Left forelimb (tissue), 1 donor: ENCODE measurements around the gene KRT27.

ENCODE experiments used
- DNase-seq: peaks from one replicate; pipeline ENCODE4 v3.0.0-alpha.2; 2018; ENCODE audit warnings: low spot score

KRT27 gene

DNA sequence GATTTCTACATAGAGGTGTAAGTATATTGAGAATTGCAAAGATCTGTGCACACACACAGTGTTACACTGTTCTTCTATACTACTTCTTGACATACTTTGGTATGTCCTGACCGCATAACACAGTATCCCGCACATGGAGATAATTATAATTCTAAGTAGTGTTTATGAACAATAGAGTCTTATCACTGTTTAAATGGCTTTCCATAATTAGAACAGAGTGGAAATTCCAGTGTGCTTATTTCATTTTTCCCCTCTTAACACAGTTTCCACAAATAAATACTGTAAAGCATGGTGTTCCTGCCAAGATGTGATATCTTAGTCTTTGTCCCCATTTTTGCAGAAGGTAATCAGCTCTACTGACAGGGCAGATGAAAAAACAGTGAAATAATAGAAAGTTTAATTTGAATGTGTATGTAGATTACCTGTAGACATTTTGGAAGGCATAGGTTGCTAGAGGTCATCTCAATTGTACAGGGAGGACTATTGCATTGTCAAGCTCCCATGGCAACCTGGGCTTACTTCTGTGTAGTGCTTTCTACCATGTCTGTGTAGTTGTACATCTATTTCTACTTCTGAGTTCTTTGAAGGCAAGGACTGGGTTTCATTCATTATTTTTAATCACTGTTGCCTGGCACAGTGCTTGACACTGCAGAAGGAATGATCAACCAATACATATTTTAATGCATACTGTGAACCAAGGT is 27.5 kb upstream of the KRT27 start:
- no peak for DNase-seq

DNA sequence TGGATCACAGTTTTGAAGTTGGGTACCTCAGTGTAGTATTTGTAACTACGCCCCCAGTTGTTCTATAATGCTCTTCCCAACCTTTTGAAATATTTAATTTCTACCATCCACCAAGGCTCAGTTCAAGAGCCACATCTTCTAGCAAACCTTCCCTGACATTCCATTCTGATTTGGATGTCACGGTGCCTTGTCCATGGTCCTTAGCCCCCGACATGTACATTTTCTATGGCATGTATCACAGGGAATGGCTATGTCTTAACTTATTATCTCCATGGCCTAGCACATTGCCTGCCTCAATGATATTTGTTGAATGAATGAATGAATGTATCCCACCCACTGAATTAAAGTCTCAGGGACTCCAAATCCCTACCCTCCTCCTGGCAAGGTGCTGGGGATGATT is 23.8 kb upstream of the KRT27 start:
- DNase-seq = no peak

DNA sequence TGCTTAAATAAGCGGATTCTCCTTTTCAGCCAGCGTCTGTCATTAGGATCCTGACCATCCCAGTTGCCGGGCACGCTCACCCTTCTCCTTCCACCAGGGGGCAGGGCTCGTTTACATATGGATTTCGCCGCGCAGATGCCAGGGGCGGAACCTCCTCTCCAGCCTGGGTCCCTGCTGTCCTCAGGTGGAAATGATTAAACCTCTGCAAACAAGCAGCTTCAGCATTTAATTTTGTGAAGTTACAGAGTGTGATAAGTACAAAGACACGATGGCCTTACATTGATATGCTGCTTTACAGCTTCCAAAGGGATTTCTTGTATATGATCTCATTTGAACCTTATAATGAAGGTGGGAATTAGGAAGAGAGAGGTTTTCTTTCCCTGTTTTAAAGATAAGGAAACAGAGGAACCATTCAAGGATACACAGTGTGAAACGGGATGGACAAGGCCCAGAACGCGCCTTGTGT is 21.3 kb upstream of the KRT27 start:
- peak; percentile 79 for DNase-seq

DNA sequence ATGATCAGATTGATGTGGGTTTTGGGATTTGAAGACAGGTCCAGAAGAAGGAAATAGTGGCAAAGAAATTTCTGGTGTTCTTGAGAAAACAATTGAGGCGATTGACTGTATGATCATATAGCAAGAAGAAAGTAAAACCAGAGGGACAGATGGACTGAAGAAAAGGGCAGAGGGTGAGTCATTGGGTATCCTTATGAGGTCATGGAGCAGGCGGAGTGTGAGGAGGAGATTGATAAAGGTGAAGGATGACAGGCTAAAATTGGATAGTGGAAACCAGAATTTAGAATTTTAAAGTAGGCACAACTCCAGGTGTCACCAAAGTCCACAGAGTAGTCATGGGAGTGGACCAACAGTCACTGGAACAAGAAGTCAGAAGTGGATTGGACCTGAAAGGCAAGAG is 18.8 kb upstream of the KRT27 start:
- DNase-seq = no peak

DNA sequence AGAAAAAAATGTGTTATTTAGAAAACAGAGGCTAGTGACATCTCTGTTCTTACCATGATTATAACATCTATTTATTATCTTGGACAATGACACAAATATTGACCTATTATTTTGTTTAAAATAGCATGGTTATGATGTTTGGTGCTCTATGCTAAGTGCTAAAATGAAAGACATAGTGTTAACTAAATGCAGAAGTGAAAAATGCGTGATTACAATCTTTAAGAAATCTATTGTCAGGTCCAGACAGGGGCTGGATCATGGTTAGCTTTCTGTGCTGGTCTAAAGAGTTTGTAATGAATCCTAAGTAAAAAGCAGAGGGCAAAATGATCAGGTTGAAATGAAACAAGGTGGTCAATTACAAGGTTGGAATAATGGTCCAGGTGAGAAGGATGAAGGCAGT is 18.0 kb upstream of the KRT27 start:
- DNase-seq = no peak

DNA sequence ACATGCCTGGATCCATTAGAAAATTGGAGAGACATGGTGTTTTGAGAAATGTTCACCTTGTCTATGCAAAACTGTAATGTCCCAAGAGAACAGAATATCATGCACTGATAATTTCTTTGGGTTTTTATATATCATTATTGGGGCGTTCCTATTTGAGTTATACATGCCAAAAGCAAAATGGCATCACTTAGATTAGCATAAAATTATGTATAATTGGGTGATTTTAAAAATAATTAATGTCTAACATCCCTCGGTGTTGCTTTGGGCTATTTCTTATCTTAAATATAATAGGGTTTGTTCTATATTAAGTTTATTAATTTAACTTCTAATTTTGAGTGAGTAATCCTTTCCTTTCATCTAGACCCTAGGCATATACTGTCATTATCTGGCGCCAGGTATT is 17.5 kb upstream of the KRT27 start, which contains the start of gene KRT28:
Gene KRT28 (minus strand): TSS at position 101 of the 400 bp plus-strand sequence. CDS start 66 bp downstream, at position 35.
- no peak for DNase-seq

DNA sequence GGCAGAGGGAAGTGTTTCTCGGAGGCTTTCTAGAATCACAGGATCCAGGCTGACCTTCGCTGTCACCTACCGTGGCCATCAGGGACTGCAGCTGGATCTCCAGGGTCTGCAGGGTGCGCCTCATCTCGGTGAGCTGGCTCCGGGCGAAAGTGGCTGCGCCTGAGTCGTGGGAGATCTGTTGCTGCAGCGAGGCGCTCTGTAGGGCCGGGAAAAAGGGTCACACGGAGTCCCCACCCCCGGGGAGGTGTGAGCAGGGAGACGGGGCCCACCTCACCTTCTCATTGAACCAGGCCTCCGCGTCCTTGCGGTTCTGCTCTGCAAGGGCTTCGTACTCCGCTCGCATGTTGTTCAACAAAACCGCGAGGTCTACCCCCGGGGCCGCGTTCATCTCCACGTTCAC is 14.5 kb upstream of the KRT27 start:
- no peak for DNase-seq

DNA sequence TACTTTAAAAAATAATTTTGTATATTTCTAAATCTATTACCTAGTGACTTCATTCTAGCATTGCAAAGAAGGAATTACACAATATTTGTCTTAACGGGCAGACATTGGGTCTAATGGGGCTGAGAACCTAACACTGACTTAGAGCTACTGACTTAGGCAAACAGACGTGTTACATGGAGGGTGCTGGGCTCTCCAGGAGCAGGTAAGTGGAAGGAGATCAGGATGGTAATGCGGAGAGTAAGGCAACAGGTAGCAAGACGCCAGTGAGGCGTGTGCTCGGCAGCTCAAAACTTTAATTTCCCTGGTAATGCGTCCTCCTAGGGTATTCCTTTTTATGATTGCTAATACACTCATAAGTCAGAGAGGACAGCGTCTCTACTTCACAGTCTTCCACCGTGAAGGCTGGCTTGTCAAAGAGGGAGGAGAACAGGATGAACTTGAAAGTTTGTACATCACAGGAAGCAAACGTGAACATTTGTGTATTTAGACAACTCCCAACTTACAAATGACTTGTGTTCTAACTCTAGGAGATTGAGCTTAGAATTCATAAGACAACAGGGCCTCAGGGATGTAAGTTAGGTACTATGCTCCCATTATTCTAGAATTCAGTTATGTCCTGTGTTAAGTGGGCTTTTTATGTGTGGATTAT is 12.8 kb upstream of the KRT27 start:
- no peak for DNase-seq

DNA sequence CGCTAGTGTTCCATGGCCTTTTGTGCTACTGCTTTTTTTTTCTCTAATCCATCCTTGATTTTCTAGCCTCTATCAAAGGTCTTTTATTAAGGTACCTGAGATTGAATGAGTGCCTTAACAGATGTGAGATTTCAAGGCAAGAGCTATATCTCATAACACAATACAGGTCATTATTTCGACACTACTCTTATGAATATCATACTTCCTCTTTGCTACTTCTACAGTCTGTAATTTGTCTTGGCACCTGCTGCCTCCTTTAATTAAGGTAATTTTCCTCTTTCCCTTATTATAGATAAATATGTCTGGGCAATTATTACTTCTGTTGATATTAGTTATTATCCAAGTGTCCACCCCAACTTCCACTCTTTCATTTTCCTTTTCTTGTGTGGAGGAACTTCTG is 12.1 kb upstream of the KRT27 start:
- DNase-seq = no peak

DNA sequence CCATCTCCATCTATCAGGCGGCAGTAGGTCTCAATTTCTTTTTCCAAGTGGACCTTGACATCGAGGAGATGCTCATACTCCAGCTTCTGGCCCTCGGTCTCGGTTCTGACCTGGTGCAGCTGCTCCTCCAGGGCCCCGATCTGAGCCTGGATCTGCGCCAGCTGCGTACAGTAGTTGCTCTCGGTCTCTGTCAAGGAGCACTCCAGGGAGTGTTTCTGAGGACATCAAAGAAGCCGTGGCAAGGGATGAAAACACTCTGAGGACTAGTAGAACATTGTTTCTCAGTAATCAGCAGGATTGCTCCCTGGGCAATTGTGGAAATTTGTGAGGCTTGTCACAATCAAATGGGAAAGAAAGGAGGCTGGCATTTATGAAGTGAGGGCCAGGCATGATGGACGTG is 11.5 kb upstream of the KRT27 start:
- no peak for DNase-seq

DNA sequence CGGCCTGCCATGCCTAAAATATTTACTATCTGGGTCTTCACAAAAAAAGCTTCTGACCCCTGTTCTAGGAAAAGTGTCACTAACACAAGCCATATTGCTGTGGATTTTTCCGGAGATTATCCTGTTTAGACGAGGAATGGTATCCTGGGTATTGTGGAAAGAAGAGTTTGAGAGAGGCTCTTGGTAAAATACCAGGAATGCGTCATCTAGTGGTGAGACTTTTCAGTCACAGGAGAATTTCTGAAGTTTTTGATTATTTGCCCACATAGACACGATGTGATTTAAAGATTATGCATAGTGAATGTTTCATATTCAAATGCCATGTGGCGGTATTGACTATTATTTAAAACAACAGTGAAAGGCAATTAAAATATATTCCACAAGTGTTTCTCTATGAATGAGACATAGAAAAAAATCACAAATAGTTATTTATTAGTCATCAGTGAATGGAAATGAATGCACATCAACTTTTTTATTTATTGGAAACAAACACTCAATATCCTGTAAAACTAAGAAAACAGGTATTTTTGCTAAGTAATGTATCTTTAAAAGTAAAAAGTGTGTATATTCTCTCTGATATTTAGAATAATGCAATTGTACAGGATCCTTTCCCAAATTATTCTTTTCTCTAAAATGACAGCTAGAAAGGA is 9.6 kb upstream of the KRT27 start:
- no peak for DNase-seq

DNA sequence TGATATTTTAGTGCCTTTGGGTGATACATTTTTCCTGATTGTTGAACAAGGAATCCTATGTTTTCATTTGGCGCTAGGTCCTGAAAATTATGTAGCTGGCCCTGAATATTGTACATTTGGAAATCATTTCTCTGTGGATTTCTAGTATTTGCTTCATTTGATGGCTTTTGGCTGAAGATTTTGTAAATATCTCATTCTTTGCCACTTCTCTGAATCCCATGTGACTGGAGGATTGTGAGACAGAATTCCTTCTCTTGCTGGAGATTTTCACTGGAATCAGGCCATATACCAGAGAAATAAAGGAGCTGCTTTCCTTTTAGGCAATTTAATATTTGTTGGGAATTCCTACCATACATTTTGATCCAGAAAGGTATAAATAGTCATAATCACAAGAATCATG is 8.8 kb upstream of the KRT27 start:
- DNase-seq = no peak

DNA sequence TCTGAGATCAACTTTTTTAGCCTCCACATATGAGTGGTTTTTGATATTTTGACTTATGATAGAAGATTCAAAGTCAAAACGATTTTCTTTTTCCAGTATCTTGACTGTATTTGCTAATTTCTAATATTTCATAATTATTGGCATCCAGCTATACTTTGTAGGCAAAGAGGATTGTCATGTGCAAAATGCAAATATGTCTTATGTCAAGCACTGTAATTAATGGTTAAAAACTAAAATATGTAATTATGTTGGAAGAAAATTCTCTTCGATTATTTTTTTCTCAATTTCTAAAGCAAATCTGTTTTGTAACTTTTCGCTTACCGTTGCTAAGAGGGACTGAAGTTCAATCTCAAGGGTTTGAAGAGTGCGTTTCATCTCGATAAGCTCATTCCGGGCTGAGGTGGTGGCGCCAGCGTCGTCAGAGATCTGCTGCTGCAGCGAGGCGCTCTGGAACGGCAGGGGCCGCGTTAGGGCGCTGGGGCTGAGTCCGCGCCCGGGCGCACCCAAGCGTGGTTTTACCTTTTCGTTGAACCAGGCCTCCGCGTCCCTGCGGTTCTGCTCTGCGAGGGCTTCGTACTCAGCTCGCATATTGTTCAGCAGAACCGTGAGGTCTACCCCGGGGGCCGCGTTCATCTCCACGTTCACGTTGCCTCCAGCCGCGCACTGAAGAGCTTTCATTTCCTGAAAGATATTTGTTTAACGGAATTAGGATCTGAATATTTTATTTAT is 3.0 kb downstream of the KRT27 start:
- DNase-seq = no peak

DNA sequence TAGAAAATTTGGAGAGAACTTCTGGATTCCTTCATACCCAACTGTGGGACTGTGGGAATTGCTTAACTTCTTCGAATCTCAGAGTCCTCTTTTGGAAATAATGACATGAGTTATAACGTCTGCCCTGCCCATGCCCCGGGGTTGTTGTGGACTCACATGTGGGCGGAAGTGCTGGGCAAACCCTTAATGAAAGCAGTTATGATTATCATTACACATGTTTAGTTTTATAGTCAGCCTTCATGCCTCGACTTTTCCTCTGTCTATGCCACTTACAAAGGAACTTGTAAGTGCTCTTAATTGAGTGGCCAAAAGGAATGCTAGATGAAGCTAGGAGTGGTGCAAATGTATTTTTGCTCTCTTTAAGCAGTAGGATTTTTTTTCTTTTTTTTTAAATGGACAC is 3.9 kb downstream of the KRT27 start:
- no peak for DNase-seq

DNA sequence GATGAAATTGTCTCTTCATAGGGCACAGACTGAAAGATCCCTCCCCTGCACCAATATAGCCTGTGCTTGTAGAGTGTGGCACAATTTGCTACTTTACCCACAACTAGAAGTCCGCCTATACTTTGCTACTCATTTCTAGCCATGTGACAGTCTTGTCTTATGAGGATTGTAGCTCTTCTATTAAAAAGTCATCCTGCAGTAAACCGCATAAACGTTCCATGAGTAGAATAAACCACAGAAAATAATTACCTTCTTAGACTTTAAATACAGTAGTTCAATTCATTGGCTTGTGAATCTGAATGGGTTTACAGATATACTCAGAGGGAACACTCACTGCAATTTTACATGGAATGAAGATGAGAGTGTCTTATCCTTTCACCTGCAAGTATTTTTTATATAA is 4.4 kb downstream of the KRT27 start:
- DNase-seq = no peak

DNA sequence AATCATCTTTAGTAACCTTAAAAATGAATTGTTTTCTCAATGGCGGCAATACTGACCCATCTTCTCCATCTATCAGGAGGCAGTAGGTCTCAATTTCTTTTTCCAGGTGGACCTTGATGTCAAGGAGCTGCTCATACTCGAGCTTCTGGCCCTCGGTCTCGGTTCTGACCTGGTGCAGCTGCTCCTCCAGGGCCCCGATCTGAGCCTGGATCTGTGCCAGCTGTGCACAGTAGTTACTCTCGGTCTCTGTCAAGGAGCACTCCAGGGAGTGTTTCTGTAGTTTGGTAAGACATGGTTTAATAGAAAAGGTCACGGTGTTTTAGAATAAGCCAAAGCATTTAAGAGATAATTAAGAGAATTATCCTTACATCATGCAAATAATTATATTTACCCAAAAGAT is 4.9 kb downstream of the KRT27 start:
- DNase-seq = no peak

DNA sequence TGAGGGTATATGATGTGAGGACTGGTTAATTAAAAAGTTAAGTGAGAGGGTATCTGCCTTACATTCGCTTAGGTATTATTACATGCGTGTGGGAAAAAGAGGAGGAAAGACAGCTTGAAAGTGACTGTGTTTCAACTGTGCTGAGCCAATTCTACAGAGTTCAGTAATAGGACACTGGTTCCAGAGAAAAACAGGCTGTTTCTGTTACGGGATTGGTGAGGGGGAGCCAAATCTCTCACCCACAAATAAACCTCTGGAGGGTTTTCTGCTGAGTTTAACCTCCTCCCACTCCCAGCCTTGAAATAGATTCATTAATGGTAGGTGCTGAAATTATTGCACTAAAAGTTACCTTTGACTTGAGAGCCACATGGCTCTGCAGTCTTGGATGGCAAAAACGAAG is 6.4 kb downstream of the KRT27 start:
- DNase-seq = no peak

DNA sequence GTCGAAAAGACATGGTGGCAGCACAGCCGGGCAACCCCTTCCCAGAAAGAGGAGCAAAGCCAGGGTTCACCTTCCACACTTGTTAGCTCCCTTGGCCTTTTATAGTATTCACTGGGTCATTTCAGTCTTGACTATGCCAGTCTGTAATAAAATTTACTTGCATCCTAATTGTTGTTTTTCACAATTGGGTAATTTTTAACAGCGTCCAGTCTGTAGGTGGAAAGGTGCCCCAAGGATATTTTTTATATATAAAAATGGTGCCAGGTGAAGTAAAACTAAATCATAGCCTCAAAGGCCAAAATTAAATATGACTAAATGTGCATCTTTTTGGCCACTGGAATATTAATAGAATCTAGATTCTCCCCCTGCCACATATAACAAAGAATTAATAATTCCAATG is 10.2 kb downstream of the KRT27 start, which contains the start of gene KRT26:
Gene KRT26 (minus strand): TSS at position 101 of the 400 bp plus-strand sequence. CDS start 88 bp downstream, at position 13.
- no peak for DNase-seq

DNA sequence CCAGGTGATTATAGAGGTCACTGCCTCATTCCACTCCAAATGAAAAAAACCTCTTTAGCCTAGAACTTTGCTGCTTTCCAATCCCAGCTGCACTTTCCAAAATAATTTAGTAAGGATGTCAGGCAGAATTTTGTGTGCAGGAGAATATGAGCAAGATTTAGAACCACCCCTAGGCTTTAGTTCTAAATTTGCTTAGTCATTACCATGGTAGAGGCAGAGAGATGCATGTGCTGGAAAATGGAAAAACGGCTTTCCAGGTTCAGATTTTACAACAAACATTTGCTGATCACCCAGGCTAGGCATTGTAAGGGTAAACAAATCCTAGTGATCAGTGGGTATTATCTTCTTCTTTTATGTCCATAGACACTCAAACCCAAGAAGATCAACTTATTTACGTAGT is 16.7 kb downstream of the KRT27 start:
- no peak for DNase-seq

DNA sequence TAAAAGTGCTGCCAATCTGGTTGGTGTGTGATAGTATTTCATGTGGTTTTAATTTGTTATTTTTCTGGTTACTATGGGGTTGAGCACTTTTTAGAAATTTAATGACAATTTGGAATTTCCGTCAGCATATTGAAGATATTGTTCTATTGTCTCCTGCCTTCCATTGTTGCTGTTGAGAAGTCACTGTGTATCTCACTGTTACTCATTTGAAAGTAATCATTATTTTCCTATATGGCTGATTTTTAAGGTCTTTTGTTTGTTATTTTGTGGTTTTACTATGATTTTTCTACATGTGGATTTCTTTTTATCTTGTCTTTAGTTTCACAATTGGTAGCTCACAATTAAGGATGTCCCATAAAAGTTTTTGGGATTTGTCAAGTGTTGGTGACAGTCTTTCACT is 18.6 kb downstream of the KRT27 start:
- DNase-seq = no peak

DNA sequence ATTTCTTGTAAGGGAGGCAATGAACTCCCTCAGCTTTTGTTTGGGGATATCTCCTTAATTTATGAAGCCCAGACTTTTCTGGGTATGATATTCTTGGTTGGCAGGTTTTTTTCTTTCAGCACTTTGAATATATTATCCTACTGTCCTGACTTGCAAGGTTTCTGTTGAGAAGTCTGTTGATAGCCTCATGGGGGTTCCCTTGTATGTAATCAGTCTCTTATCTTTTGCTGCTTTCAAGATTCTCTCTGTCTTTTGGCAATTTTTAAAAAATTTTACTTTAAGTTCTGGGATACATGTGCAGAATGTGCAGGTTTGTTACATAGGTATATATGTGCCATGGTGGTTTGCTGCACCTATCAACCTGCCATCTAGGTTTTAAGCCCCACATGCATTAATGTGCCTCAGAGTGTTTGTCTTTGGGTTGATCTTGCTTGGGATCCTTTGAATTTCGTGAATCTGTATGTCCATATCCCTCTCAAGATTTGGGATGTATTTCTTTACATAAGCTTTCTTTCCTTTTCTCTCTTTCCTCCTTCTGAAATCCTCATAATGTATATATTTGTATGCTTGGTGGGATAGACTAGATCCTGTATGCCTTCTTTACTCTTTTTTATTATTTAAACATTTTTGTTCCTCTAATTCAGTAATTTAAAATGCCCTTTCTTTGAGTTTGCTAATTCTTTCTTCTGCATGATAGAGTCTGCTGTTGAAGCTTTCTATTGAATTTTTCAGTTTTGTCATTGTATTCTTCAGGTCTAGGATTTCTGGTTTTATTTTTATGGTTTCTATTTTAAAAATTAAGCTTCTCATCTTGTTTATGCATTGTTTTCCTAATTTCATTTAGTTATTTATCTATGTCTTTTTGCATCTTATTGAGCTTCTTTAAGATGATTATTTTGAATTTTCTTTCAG is 22.0 kb downstream of the KRT27 start:
- no peak for DNase-seq
